Lung microvascular endothelial cell (primary cell): ENCODE data around the gene ASPG. TPM values are rescaled to one million over a fixed set of nuclear protein-coding genes. Genes with fewer than 3 reads are reported as not detected.

Experiments used
- DNase-seq, 2 donors: peaks; one replicate each; pipeline versions ENCODE4 v3.0.0 to v3.0.0-alpha.2; 2010; ENCODE audit warnings: low read depth in 2 of 2
- total RNA-seq: library from RNA; depleted of rRNA; stranded (reverse); fragments of >200 nt; gene quantifications from 2 replicates; pipeline ENCODE4 v1.2.1, GENCODE V29; 2014

The ASPG gene
- total RNA-seq, 1 donor from 2014 or later, result not detected

- DNase-seq, result no peak
These were observed 19.7 kb downstream of the ASPG start for GRCh38 chr14:104105071-104105821.

DNA sequence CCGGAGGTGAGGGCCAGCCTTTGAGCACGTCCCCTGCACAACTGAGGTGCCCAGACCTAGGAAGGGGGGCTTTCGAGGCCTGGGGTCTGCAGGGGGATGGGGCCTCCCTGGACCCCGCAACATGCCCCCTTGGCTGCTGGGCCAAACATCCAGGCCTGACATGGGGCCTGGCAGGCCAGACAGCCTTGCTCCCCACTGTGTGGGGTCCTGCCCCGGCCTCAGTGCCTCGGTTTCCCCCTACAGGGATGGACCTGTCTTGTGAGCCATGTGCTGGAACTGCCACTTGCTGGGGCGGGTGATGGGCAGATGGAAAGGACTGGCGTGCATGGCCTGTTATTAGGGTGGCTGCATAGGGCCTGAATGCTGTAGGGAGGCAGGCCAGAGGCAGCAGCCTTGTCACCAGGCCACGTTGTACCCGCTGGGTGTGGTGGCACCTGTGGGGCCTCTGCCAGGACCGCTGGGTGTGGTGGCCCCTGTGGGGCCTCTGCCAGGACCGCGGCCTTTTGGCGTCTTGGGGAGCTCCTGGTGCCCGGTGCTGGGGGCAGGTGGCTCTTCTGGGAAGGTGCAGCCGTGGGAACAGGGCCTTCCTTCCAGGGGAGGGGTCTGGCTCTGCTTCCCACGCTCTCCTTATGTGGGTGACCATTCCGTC lies 20.4 kb downstream of the ASPG start:
- no peak for DNase-seq

DNA sequence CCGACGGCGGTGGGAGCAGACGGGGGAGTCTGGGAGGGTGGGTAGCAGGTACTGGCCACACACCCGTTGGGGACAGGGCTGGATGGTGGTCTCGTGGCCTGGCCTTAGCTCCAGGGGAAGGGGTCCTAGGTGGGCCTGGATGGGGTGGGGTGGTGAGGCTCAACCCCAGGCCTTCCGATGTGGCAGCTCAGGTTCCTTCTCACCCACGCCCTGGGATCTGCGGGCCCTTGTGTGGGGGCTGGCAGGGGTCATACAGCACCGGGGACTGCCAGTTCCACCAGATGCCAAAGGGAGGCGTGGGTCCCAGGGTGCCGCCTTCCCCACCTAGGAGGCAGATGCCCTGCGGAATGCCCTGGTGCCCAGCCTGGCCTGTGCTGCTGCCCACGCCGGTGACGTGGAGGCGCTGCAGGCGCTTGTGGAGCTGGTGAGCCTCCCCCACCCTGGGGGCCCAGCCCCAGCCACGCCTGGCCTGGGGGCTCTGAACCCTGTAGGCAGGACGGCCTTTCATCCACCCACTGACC lies 21.0 kb downstream of the ASPG start:
- DNase-seq, result no peak

- DNase-seq, result no peak
These were observed 21.6 kb downstream of the ASPG start for GRCh38 chr14:104107101-104107581.

GRCh38 chr14:104107611-104108569 lies 22.4 kb downstream of the ASPG start:
- no peak for DNase-seq

DNA sequence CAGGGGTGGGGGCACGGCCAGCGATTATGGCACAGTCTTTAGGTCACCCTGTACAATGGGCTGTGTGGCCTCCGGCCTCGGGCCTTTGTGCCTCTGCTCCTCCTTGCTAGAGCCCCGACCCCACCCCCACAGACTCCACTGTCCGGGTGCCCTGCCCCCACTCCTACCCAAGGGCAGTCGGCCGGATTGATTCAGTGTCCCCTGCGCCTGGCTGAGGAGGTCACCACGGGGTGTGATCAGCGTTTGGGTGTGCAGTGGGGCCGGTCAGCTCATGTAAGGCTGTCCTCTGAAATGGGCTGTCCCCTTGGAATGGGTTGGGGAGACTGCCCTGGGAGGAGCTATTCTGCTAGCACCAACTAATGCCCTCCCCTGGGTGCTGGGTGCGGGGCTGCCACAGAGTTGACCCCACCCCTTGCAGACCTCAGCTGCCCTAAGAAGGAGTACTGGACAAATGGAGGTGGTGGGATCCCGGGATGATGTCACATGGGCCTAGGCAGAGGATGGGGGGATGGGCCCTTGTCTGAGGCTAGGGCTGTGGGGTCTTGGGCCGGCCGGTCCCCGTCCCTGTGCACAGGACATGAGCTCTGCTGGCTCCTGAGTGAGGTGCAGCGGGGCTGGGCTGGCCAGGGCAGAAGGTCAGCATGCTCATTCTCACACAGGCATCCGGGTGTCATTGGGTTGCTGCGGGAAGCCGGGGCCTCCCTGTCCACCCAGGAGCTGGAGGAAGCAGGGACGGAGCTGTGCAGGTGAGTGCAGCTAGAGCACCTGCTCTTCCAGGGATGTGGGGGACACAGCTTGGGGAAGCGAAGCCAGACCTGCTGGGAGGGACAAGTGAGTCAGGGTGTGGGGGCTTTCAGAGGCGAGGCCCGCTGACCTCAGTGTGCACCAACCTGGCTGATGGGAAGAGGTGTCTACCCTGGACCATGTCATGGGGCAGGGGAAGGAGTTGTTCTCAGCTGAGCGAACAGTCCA lies 23.4 kb downstream of the ASPG start:
- no peak for DNase-seq

DNA sequence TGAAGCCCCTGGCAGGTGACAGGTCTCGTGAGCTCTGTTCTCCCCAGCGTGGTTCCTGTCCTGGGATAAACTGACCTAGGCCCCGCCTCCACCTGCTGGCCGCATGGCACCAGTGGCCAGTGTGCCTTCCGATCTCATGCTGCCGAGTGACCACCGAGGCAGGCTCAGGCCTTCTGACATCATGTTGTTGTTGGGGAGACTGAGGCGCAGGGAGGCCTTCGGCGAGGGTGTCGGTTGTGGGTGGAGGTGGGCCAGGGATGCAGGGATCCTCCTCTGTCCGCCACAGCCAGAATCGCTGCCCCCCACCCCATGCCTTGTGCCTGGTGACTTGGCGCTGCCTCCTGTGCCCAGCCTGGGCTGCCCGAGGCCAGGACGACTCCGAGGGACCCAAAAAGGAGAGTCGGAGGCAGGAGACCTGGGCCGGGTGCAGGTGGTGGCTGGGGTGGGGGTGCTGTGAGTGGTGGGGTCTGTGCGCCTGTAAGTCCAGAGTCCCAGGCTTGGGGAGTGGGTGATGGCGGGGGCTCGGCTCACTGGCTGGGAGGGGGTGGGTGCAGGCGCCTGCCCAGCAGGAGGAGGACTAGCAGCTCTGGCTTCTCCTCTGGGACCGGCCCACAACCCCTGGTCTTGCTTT lies 24.3 kb downstream of the ASPG start:
- no peak for DNase-seq

DNA sequence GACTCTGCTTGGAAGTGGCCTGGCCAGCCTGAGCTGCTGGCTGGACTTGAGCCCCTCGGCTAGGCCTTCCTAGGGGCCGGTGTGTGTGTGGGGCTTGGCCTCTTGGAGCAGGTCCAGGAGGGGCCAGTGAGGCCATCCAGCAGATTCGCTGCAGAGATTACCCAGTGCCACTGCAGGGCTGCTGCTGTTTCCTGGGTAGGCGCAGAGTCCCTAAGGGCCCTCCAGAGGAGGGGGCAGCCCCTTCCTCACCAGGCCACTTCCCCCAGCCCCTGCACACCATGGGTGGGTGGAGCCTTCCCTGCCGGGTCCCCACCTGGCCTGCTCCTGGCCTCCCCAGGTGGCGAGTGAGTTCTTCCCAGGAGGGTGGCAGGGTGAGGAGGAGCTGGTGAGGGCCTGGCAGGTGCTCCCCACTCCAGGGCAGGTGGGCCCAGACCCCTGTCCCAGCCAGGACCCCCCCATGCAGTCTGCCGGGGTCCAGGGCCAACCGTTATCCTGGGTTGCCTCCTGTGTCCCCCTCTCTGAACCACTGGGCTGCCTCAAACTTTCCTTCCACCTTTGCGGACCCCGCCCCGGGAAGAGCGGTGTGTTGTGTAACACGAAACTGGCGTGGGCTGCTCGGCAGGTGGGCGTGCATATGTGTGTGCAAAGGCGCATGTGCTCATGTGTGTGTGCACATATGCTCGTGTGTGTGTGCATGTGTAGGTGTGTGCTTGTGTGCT lies 25.1 kb downstream of the ASPG start:
- no peak for DNase-seq

DNA sequence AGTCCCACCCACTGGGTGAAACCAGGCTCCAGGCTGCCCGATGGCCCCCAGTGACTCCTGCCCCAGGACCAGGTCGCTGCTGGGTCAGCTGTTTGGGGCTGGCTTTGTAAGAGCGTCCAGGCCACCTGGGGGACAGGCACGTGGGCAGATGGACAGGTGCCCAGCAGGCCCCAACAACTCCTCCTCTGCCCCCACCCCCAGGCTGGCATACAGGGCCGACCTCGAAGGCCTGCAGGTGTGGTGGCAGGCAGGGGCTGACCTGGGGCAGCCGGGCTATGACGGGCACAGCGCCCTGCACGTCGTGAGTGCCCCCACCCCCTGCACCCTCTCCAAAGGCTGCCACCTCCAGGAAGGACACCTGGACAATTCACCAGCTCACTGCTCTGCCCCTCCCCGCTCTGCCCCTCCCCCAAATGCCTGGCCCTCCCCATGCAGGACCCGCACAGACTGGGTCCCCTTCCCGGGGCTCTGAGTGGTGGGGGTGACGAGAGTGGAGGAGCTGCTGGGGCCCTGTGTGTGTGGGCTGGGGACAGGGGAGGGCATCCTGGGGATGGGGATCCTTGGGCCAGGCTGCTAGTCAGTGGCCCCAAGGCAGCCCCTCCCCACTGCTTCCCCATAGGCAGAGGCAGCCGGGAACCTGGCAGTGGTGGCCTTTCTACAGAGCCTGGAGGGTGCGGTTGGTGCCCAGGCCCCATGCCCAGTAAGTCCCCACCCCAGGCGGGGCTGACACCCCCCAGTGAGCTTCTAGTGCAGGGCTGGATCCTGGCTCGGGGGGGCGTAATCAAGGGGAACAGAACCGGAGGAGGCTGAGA lies 26.0 kb downstream of the ASPG start:
- DNase-seq, result no peak

DNA sequence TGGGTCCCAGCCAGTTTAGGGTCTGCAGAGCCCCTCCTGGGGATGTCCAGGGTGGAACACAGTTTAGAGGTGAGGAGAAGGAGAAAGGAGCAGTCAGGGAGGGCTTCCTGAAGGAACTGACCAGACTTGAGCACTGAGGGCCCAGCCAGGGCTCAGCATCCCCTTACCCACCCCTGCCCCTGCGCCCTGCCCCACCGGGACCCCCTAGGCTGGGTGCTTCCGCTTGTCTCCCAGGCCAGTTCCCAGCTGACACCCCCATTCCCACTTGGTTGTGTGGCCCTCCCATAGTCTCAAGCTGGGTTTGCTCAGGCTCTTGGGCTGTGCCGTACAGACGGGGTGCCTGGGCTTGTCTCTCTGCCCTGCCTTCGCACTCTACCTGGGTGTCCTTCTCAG lies 26.6 kb downstream of the ASPG start:
- no peak for DNase-seq

- no peak for DNase-seq
These were observed 27.4 kb downstream of the ASPG start for GRCh38 chr14:104112609-104113571.

DNA sequence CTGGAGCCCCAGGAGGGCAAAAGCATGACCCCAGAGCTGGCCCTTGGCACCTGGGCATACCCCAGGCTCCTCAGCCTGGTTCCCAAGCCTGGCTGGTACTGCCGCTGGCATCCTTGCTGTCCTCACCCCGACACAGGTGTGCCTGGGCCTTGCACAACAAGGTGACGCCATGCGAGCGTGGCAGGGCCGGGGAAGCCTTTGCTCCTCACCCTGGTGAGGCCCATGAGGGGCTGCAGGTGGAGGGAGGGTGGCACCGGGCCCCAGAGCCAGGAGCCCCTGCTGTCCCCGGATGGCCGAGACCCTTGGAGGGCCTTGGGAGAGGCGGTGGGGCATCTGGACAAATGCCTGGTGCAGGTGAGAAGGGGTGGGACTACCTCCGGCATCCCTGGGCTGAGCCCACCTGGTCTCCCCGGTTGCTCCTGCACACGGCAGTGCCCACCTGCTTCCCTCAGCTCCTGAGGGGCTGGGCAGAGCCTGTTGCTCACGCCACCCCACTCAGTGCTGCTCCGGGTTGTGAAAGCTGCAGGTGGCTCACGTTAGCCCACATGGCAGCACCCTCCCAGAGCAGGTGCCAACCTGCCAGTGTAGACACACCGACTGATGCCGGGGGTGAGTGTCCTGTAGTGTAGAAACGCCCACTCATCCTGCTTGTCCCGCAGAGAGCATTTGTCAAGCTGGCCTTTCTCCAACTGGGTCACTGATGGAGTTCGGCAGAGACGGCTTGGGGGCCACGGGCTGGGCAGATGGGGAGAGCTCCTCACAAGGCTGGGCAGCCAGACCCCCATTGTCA lies 28.3 kb downstream of the ASPG start:
- no peak for DNase-seq

- DNase-seq, result no peak
These were observed 29.1 kb downstream of the ASPG start for GRCh38 chr14:104114421-104115130.

DNA sequence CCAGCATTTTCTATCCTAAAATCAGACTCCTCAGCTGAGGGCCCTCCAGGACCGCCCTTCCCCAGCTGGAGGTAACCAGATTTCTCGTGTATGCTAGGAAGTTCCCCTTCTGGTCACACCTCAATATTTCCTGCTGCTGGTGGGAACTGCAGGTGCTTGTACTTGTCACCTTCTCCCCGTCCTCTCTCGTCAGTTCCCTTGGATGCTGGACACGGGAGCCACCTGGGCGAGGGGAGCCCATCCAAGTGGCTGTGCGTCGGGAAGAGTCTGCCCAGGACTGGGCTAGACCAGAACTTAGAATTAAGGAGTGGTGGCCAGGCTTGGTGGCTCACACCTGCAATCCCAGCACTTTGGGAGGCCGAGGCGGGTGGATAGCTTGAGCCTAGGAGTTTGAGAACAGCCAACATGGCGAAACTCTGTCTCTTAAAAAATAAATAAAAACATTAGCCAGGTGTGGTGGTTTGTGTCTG lies 29.7 kb downstream of the ASPG start:
- DNase-seq, result no peak

DNA sequence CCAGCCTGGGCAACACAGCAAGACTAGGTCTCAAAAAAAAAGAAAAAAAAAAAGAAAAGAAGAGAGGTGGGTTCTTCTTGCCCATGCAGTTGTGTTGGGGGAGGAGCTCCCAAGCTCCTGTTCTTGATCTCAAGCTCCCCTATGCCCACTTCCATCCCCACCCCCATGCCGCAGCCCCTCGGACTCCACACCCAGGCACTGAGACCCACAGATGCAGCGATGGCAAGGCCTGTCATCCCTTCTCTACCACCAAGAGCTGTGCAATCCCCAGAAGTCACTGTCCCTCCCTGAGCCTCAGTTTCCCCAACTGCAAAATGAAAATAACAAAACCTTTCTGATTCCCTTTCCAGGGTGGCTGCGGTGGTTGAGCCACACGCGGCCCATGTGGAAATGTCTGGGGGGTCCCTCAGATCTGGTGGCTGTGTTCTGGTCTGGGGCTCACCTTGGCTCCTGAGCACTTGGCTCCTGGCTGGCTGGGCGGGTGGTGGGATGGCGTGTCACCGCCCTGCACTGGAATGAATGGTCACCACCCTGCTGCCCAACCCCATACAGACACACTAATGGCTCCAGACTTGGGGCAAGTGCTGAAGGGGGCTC lies 30.3 kb downstream of the ASPG start:
- no peak for DNase-seq
